Medulla oblongata (tissue), 1 donor: ENCODE results near the gene CPTP.
"Not testable (repeated sequence)": the region's sequence is repeated elsewhere in the genome, so short reads cannot be mapped to it uniquely, and the experiment has no call there.

Source experiments
- DNase-seq: peaks from one replicate; pipeline ENCODE4 v3.0.0-alpha.2; 2015; ENCODE audit errors: extremely low spot score

The CPTP gene

GRCh38 chr1:1306661-1307260, 17.8 kb upstream of the CPTP start:
- DNase-seq = no peak

- DNase-seq = no peak
Observed at GRCh38 chr1:1307261-1307922, 17.2 kb upstream of the CPTP start.

DNA sequence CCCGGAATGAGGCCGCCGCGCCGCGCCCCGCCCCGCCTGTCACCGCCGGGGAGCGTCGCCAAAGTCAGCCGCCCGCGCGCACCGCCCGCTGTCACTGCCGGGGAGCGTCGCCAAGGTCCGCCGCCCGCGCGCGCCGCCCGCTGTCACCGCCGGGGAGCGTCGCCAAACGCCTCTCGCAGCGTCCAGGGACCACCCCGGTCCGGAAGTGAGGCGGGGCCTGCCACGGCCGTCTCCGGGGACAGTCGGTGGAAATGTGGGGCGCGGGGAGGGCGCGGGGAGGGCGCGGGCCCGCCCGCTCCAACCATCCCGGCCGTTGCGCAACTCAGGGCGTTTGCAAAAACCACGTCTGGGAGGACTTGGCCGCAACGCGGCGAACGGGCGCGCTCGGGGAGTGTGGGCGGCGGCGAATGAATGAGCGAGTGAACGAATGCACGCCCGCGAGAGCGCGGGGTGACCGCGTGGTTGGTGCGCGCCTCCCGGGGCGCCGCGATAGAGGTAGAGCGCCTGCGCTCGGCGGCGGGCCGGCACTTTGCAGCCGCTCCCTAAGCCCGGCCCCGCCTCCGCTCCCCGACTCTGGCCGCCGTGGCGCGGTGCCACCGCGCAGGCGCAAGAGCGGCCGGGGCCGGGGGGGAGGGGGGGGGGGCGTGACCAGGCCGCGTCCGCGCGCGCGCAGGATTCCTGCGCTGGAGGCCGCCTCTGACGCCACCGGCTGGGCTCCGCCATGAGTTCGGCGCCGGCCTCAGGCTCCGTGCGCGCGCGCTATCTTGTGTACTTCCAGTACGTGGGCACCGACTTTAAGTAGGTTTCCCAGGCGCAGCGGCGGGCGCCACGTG, 16.5 kb upstream of the CPTP start, which contains the start of the genes ACAP3 and PUSL1:
Gene ACAP3 (minus strand): TSS at position 8 of the 833 bp plus-strand sequence. CDS start 115 bp downstream, outside the sequence.
Gene PUSL1 (plus strand): TSS at position 675 of the 833 bp plus-strand sequence. CDS start 47 bp downstream, at position 722.
- DNase-seq = peak; percentile 92

- no peak for DNase-seq
Observed at GRCh38 chr1:1308756-1309250, 15.8 kb upstream of the CPTP start.

GRCh38 chr1:1309251-1310108, 15.1 kb upstream of the CPTP start:
- peak; percentile 21 for DNase-seq

DNA sequence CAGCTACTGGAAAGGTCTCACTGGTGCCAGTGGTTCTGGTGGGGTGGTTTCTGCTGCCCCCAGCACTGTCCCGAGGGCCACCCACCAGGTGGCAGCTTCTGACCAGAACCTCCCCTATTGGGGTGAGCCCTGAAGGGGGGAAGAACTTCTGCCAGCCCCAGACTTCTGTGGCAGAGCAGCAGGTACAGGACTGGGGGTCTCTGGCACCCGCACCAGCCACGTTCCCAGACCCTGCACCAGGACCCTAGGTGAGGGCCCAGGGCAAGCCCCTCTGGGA, 14.6 kb upstream of the CPTP start:
- no peak for DNase-seq

DNA sequence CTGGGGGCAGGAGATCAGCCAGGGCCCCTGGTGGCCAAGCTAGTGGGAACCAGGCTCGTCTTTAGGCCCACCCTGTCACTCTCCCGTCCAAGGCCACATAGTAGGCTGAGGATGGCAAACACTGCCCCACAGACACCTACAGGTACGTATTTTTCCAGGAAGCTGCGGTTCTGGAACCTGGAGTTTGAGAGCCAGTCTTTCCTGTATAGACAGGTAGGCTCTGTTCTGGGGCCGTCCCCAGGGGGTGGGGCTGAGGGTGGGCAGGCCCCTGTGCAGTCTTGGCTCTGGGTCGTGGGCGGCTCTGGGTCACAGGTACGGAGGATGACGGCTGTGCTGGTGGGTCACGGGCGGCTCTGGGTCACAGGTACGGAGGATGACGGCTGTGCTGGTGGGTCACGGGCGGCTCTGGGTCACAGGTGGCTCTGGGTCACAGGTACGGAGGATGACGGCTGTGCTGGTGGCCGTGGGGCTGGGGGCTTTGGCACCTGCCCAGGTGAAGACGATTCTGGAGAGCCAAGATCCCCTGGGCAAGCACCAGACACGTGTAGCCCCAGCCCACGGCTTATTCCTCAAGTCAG, 14.0 kb upstream of the CPTP start:
- DNase-seq = no peak

DNA sequence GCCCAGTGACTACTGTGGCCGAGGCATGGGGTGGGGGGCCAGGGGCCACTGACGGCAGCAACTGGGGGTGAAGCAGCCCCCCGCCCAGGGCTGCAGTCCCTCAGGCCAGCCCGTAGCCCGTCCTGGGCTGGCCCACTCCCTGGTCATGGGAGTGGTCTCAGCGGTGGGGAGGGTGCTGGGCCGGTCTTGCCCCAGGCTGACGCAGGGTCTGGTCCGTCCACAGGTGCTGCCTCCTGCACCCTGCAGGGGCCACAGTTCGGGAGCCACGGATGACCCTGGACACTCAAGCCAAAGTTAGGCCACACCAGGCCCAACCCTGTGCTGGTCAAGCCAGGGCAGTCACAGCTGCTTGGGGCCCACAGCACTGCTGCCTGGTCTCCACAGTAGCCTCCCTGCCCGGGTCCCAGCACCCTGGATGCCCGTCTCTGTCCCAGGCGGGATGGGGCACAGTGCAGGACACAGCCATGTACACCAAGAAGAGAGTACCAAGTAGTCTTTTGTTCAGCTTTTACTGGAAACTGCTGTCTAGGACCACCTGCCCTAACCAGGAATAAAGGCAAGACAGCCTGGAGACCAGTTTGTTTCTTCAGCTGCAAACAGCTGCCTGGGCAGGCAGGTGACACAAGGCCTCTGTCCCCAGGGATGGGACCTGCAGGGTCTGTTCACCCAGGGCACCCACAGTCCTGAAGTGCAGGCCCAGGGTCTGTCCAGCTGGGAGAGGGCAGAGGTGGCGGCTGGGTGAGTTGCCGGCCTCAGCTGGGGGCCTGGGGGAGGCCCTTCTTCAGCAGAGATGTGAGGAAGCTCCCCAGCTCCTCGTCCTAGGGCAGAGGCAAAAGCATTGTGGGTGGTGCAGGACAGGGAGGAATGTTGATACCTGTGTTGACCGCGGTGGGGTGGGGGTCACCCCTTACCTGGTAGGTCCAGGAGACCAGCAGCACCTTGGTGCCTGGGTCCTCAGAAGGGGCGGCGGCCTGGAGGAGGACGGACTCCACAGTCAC, 13.2 kb upstream of the CPTP start:
- DNase-seq = no peak

DNA sequence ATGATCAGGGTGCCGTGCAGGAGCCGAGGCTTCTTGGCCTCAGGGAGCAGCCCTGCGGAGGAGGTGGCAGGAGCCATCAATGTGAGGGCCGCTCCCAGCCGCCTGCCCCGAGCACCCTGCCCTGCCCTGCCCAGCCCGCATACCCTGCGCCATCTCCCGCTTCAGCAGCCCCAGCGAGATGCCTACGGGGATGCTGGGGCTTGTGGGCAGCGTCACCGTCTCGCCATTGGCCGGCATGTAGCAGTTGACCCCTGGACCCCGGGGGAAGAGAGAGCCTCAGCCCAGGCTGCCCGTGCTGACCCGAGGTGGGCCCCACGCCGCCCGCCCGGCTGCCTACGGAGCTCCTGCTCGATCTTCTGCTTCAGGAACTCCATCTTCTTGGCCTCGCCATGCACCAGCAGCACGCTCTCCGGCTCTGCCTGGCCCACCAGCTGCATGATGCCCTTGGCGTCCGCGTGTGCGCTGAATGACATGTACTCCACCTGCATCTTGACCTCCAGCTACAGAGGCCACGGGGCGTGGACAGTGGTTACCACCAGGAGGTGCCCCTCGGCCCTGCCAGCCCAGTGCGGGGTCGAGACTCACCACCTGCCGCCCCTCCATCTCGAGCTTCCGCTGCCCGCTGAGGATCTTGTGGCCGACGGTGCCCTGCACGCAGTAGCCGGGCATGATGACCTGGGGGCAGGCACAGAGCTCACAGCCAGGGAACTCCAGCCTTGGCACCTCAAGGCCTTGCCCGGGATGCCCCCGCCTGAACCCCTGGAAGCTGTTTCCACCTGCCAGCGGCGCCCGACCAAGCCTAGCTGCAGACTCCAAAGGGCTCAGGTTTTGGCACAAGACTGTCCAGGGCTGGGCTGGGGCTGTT, 11.9 kb upstream of the CPTP start:
- no peak for DNase-seq

- no peak for DNase-seq
Observed at GRCh38 chr1:1313500-1314236, 10.9 kb upstream of the CPTP start.

- no peak for DNase-seq
Observed at GRCh38 chr1:1314237-1314586, 10.4 kb upstream of the CPTP start.

DNA sequence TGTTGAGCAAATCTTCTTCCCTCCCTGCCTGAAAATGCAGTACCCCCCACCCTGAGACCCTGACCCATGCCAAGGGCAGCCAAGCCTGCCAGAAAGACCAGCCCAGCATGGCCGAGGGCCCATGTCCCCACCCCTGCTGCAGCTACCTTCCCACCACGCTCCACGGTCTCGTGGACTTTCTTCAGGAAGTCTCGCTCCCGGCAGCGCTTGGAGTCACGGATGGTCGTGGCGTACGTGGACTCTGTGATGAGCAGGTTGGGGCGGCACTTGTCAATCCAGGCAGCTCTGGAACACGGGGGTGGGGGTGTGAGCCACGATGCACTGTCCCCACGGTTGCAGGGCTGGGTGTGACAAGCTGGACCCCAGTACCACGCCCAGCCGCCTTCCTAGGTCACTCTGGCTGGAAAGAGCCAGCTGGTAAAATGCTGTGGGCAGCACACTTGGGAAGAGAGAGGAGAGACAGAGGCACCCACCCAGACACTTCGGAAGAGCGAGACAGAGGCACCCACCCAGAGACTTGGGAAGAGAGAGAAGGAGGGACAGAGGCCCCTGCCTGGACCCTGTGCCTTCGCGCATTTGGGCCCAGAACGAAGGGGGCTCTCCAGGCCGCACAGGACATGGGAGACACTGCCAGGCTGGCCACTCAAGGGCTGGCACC, 9.8 kb upstream of the CPTP start:
- no peak for DNase-seq

DNA sequence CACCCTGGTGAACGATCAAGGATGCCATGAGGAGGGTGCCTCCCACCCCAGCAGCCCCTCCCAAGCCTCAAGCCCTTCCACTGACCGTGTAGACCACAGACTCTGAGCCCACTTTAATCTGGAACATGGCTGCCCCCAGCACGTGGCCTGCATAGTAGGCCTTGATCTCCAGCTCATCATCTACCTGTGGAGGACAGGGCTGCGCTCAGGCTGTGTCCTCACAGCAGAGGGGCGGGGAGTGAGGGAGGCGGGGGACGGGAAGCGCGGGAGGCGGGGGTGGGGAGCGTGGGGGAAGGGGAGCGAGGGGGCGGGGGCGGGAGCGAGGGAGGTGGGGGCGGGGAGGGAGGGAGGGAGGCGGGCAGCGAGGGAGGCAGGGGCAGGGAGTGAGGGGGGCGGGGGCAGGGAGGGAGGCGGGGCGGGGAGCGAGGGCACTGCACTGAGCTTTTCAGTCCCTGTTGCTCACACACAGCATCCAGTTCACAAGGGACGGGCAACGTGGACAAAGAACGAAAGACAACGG, 9.1 kb upstream of the CPTP start:
- DNase-seq = no peak

- not testable (repeated sequence) for DNase-seq
Observed at GRCh38 chr1:1316199-1316598, 8.4 kb upstream of the CPTP start.

DNA sequence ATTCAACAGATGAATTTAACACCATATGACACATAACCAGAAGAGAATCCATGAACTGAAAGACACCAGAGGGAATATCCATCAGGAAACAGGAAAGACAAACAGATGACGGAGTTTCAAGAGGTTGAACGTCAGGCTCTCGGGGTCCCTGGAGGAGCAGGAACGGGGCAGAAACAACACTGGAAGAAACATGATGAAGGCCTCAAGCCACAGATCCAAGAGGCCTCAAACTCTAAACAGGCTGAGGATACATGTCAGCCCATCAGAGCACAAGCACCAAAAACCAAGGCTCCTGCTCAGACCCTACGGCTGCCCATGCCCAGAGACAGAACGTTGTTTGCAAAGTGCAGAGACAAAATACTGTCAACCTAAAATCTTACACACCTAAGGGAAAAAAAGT, 7.2 kb upstream of the CPTP start:
- DNase-seq = no peak

DNA sequence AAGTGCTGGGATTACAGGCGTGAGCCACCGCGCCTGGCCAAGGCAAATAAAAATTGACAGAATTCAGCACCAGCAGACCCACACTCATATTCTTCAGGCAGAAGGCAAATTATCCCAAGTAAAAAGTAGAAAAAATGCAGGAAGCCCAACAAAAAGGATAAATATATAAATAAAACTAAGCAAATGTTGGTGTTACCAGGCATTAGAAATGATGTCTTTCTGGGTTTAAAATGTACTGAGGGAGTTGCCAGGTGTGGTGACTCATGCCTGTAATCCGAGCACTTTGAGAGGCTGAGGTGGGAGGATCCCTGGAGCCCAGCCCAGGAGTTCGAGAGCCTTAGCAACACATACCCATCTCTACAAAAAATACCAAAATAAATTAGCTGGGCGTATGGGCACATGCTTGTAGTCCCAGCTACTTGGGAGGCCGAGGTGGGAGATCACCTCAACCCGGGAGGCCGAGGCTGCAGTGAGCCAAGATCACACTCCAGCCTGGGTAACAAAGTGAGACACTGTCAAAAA, 6.4 kb upstream of the CPTP start:
- peak; percentile 43 for DNase-seq
